ENCODE measurements around the gene ASB13.

The ASB13 gene

GRCh38 chr10:5611899-5612680 is 54.3 kb downstream of the ASB13 start:
- FAIRE-seq (no peak), DNase-seq (ENCODE audit: extremely low spot score, insufficient read length, low read depth) (no peak)

- no peak for FAIRE-seq
- DNase-seq (ENCODE audit: extremely low spot score, insufficient read length, low read depth): no peak
These were observed 56.3 kb downstream of the ASB13 start for GRCh38 chr10:5609952-5610616.

- no peak for DNase-seq (ENCODE audit: extremely low spot score, insufficient read length, low read depth)
- no peak for FAIRE-seq
These were observed 57.7 kb downstream of the ASB13 start for GRCh38 chr10:5608608-5609220.

GRCh38 chr10:5607594-5607993 is 58.8 kb downstream of the ASB13 start:
- DNase-seq (ENCODE audit: extremely low spot score, insufficient read length, low read depth): no peak
- FAIRE-seq: no peak

- FAIRE-seq (no peak), DNase-seq (ENCODE audit: extremely low spot score, insufficient read length, low read depth) (no peak)
These were observed 59.5 kb downstream of the ASB13 start for GRCh38 chr10:5606864-5607263.

- no peak for DNase-seq (ENCODE audit: extremely low spot score, insufficient read length, low read depth)
- FAIRE-seq: no peak
These were observed 60.1 kb downstream of the ASB13 start for GRCh38 chr10:5606321-5606720.

GRCh38 chr10:5604961-5605360 is 61.4 kb downstream of the ASB13 start:
- DNase-seq (ENCODE audit: extremely low spot score, insufficient read length, low read depth) (no peak), FAIRE-seq (no peak)

GRCh38 chr10:5604236-5604925 is 62.0 kb downstream of the ASB13 start:
- no peak for FAIRE-seq
- DNase-seq (ENCODE audit: extremely low spot score, insufficient read length, low read depth): no peak

- no peak for FAIRE-seq
- no peak for DNase-seq (ENCODE audit: extremely low spot score, insufficient read length, low read depth)
These were observed 62.6 kb downstream of the ASB13 start for GRCh38 chr10:5603848-5604170.

- DNase-seq (ENCODE audit: extremely low spot score, insufficient read length, low read depth) (no peak), FAIRE-seq (no peak)
These were observed 63.1 kb downstream of the ASB13 start for GRCh38 chr10:5603091-5603847.

GRCh38 chr10:5601826-5602495 is 64.4 kb downstream of the ASB13 start:
- FAIRE-seq: no peak
- no peak for DNase-seq (ENCODE audit: extremely low spot score, insufficient read length, low read depth)

GRCh38 chr10:5600908-5601307 is 65.5 kb downstream of the ASB13 start:
- FAIRE-seq: no peak
- no peak for DNase-seq (ENCODE audit: extremely low spot score, insufficient read length, low read depth)

- DNase-seq (ENCODE audit: extremely low spot score, insufficient read length, low read depth) (no peak), FAIRE-seq (no peak)
These were observed 66.5 kb downstream of the ASB13 start for GRCh38 chr10:5599613-5600520.

- DNase-seq (ENCODE audit: extremely low spot score, insufficient read length, low read depth): no peak
- FAIRE-seq: no peak
These were observed 68.2 kb downstream of the ASB13 start for GRCh38 chr10:5598085-5598690.

- FAIRE-seq (no peak), DNase-seq (ENCODE audit: extremely low spot score, insufficient read length, low read depth) (no peak)
These were observed 69.6 kb downstream of the ASB13 start for GRCh38 chr10:5596611-5597341.

- no peak for FAIRE-seq
These were observed 70.4 kb downstream of the ASB13 start for GRCh38 chr10:5595994-5596471.

GRCh38 chr10:5595591-5595990 is 70.8 kb downstream of the ASB13 start:
- FAIRE-seq (no peak), DNase-seq (ENCODE audit: extremely low spot score, insufficient read length, low read depth) (no peak)

More at GRCh38 chr10:5595994-5596471, 70.4 kb downstream of the ASB13 start:
- DNase-seq (ENCODE audit: extremely low spot score, insufficient read length, low read depth): no peak
